ENCODE measurements around the gene AGRP.

GRCh38 chr16:67451704-67452435 lies 31.5 kb downstream of the AGRP start:
- TF ChIP-seq CTCF (optimal IDR thresholded peaks at IDR 0.05 in 1 of 3, IDR thresholded peaks at IDR 0.05 in 1 of 3, conservative IDR thresholded peaks at IDR 0.05 in 1 of 3; ENCODE audit: extremely low read depth in 1 of 3, insufficient read depth in 2 of 3, low read length in 3 of 3) (no peak), EZH2 (IDR thresholded peaks at IDR 0.05; ENCODE audit: low read length) (no peak)

All from keratinocyte (primary cell).